HepG2 (cell line): Measurements from ENCODE around the gene CDC42EP4. TPM values are rescaled to one million over a fixed set of nuclear protein-coding genes. Genes with fewer than 3 reads are reported as not detected.

Experiments used
- ARID2 ChIP-seq: sonication (generic); formaldehyde crosslinking; IDR thresholded peaks from 2 replicates; pipeline ENCODE4 v1.8.1; 2022; ENCODE audit warnings: mild to moderate bottlenecking, missing genetic modification reagents, borderline replicate concordance
- ATF3 ChIP-seq: sonication (generic); formaldehyde crosslinking; IDR thresholded peaks from 2 replicates; pipeline ENCODE4 v1.4.0; 2020; ENCODE audit warnings: missing genetic modification reagents
- FOXO1 ChIP-seq: sonication (generic); formaldehyde crosslinking; IDR thresholded peaks from 2 replicates; pipeline ENCODE4 v1.4.0; 2020; ENCODE audit warnings: missing genetic modification reagents
- HNF1A ChIP-seq, 2 experiments: sonication (generic) in 1 of 2; formaldehyde crosslinking in 1 of 2; IDR thresholded peaks; 2 replicates each; pipeline versions ENCODE4 v1.4.0 to v1.6.1; 2016 to 2020; ENCODE audit warnings: borderline replicate concordance in 1 of 2, low read depth in 1 of 2, mild to moderate bottlenecking in 1 of 2, missing genetic modification reagents in 1 of 2
- KAT7 ChIP-seq: IDR thresholded peaks from 2 replicates; pipeline ENCODE4 v1.6.1; 2018; ENCODE audit warnings: borderline replicate concordance, missing compliant biosample characterization
- NFAT5 ChIP-seq: sonication (generic); formaldehyde crosslinking; IDR thresholded peaks from 2 replicates; pipeline ENCODE4 v1.4.0; 2020; ENCODE audit warnings: missing genetic modification reagents
- POGK ChIP-seq: sonication (generic); formaldehyde crosslinking; conservative IDR thresholded peaks from 2 replicates; pipeline ENCODE4 v1.8.0; 2022; ENCODE audit warnings: mild to moderate bottlenecking, moderate library complexity, missing genetic modification reagents
- POLR2AphosphoS2 ChIP-seq: IDR thresholded peaks from 2 replicates; pipeline ENCODE4 v1.6.1; 2011; ENCODE audit warnings: low read depth, low read length, improper control_type of control experiment
- SALL2 ChIP-seq: sonication (generic); formaldehyde crosslinking; IDR thresholded peaks from 2 replicates; pipeline ENCODE4 v1.8.1; 2023; ENCODE audit warnings: mild to moderate bottlenecking, missing genetic modification reagents, inconsistent platforms
- ZBTB8A ChIP-seq: sonication (generic); formaldehyde crosslinking; IDR thresholded peaks from 2 replicates; pipeline ENCODE4 v1.4.0; 2020; ENCODE audit warnings: mild to moderate bottlenecking, low read depth, missing genetic modification reagents, borderline replicate concordance
- ZFP36 ChIP-seq: fragments of 150-350 bp; IDR thresholded peaks from 2 replicates; pipeline ENCODE4 v1.6.1; 2018; ENCODE audit warnings: borderline replicate concordance, low read length, low read depth; ENCODE audit not compliant: partially characterized antibody
- ZNF343 ChIP-seq: sonication (generic); formaldehyde crosslinking; IDR thresholded peaks from 2 replicates; pipeline ENCODE4 v1.4.0; 2020; ENCODE audit warnings: mild to moderate bottlenecking, missing genetic modification reagents
- ZNF510 ChIP-seq: sonication (generic); formaldehyde crosslinking; IDR thresholded peaks from 2 replicates; pipeline ENCODE4 v1.4.0; 2020; ENCODE audit warnings: low read depth, mild to moderate bottlenecking, missing genetic modification reagents
- ZNF780A ChIP-seq: sonication (generic); formaldehyde crosslinking; IDR thresholded peaks from 2 replicates; pipeline ENCODE4 v1.8.0; 2022; ENCODE audit warnings: mild to moderate bottlenecking, missing genetic modification reagents, moderate library complexity
- polyA plus RNA-seq, 8 experiments: library from polyadenylated mRNA; depleted of rRNA in 3 of 8; stranded (reverse) in 7 of 8; unstranded in 1 of 8; fragments of >200 nt; fragmentation: Illumina TruSeq in 4 of 8; extraction: Trizol in 4 of 8; gene quantifications; 2 replicates each; pipeline versions ENCODE4 v1.2.1 to v1.2.3, GENCODE V29; 2011 to 2016; ENCODE audit warnings: low read depth in 4 of 8, missing spikeins in 1 of 8, mixed read lengths in 1 of 8; ENCODE audit not compliant: insufficient read depth in 1 of 8
- total RNA-seq, 5 experiments: library from RNA; depleted of rRNA; stranded (reverse); fragments of >200 nt; fragmentation: Illumina TruSeq; extraction: Trizol; gene quantifications; 2 replicates each; pipeline ENCODE4 v1.2.3, GENCODE V29; 2016; ENCODE audit warnings: low read depth in 1 of 5

The CDC42EP4 gene
- total and polyA plus RNA-seq, 2 of the 13 experiments (the other 11 are each of a cell fraction or from before 2014, with no cell fraction given) = 19.0 to 54.0 TPM

GRCh38 chr17:73311781-73312641, at the start of gene CDC42EP4 (continued):
- no peak; the same call in 1 of the 2 replicates for TF ChIP-seq NFAT5 (CRISPR knock-in tag)
- no peak; the same call in 1 of the 2 replicates for TF ChIP-seq KAT7
- no peak for TF ChIP-seq ARID2 (CRISPR knock-in tag)
- no peak; the same call in 1 of the 2 replicates for TF ChIP-seq FOXO1
- no peak; the same call in 1 of the 2 replicates for TF ChIP-seq SALL2 (CRISPR knock-in tag)
- TF ChIP-seq POGK (CRISPR knock-in tag) = peak; percentile 83; the same call in 1 of the 2 replicates
- TF ChIP-seq HNF1A (IDR thresholded peaks at IDR 0.05; ENCODE audit: low read depth) = no peak
- no peak; the same call in 1 of the 2 replicates for TF ChIP-seq HNF1A (CRISPR knock-in tag; IDR thresholded peaks at IDR 0.05; ENCODE audit: borderline replicate concordance)
- TF ChIP-seq ZFP36 = no peak
- TF ChIP-seq ZNF510 (CRISPR knock-in tag) = no peak
- TF ChIP-seq ZBTB8A (CRISPR knock-in tag) = no peak
- 0 out of 2 replicates have a peak, but pooled peaks have one; percentile 21 for TF ChIP-seq ZNF343 (CRISPR knock-in tag)
- TF ChIP-seq ZNF780A = no peak
- no peak for TF ChIP-seq POLR2AphosphoS2
- TF ChIP-seq ATF3 (CRISPR knock-in tag) = no peak; the same call in 1 of the 2 replicates
